Measurements from ENCODE around the gene FBXO9. TPM values are rescaled to one million over a fixed set of nuclear protein-coding genes. Genes with fewer than 3 reads are reported as not detected.

FBXO9 gene
- total RNA-seq, 2 donors from 2014 or later, result 49.7 to 57.9 TPM

- DNase-seq, result no peak
- H3K36me3 ChIP-seq, result no peaks in the 10 kb centered on the region
- no peak overlapping the region for H3K4me3 ChIP-seq
- H3K4me1 ChIP-seq, result no peaks in the 10 kb centered on the region
- no peak for TF ChIP-seq CTCF (IDR thresholded peaks at IDR 0.05)
- no peak overlapping the region for H3K9ac ChIP-seq (ENCODE audit: low read depth in 2 of 2, low read length in 2 of 2)
- H3K27ac ChIP-seq, result no peak overlapping the region
- intact Hi-C loops (cut with DNase I), result no loop called here
- no peaks in the 10 kb centered on the region for H3K27me3 ChIP-seq
- no peaks in the 10 kb centered on the region for H3K9me3 ChIP-seq
Observed at GRCh38 chr6:53124131-53124800, 59.1 kb downstream of the FBXO9 start.

- Histone ChIP-seq H3K27ac (no peak overlapping the region), H3K9me3 (no peaks in the 10 kb centered on the region), H3K4me3 (no peak overlapping the region), H3K27me3 (no peaks in the 10 kb centered on the region), H3K9ac (ENCODE audit: low read depth in 2 of 2, low read length in 2 of 2) (no peak overlapping the region), H3K36me3 (no peaks in the 10 kb centered on the region), H3K4me1 (no peaks in the 10 kb centered on the region)
- no peak for TF ChIP-seq CTCF (IDR thresholded peaks at IDR 0.05)
- DNase-seq, result no peak
- intact Hi-C loops (cut with DNase I), result no loop called here
Observed at GRCh38 chr6:53125276-53125675, 60.1 kb downstream of the FBXO9 start.

GRCh38 chr6:53128842-53129241, 63.6 kb downstream of the FBXO9 start:
- intact Hi-C loops (cut with DNase I), result no loop called here
- H3K9ac ChIP-seq (ENCODE audit: low read depth in 2 of 2, low read length in 2 of 2), result no peak overlapping the region
- H3K9me3 ChIP-seq, result no peaks in the 10 kb centered on the region
- no peak overlapping the region for H3K4me3 ChIP-seq
- no peaks in the 10 kb centered on the region for H3K4me1 ChIP-seq
- no peak for DNase-seq
- no peak overlapping the region for H3K27ac ChIP-seq
- no peak for TF ChIP-seq CTCF (IDR thresholded peaks at IDR 0.05)
- no peaks in the 10 kb centered on the region for H3K27me3 ChIP-seq
- no peaks in the 10 kb centered on the region for H3K36me3 ChIP-seq

- intact Hi-C loops (cut with DNase I), result no loop called here
- no peak overlapping the region for H3K4me3 ChIP-seq
- no peaks in the 10 kb centered on the region for H3K9me3 ChIP-seq
- no peak overlapping the region for H3K9ac ChIP-seq (ENCODE audit: low read depth in 2 of 2, low read length in 2 of 2)
- TF ChIP-seq CTCF (IDR thresholded peaks at IDR 0.05), result no peak
- no peaks in the 10 kb centered on the region for H3K36me3 ChIP-seq
- no peak for DNase-seq
- no peaks in the 10 kb centered on the region for H3K4me1 ChIP-seq
- no peak overlapping the region for H3K27ac ChIP-seq
- H3K27me3 ChIP-seq, result no peaks in the 10 kb centered on the region
Observed at GRCh38 chr6:53130569-53131290, 65.5 kb downstream of the FBXO9 start.

- no peak for DNase-seq
- H3K36me3 ChIP-seq, result no peaks in the 10 kb centered on the region
- no peak overlapping the region for H3K9ac ChIP-seq (ENCODE audit: low read depth in 2 of 2, low read length in 2 of 2)
- no peak for TF ChIP-seq CTCF (IDR thresholded peaks at IDR 0.05)
- H3K9me3 ChIP-seq, result no peaks in the 10 kb centered on the region
- no peaks in the 10 kb centered on the region for H3K27me3 ChIP-seq
- H3K4me1 ChIP-seq, result no peaks in the 10 kb centered on the region
- intact Hi-C loops (cut with DNase I), result no loop called here
- no peak overlapping the region for H3K4me3 ChIP-seq
- no peak overlapping the region for H3K27ac ChIP-seq
Observed at GRCh38 chr6:53133961-53134360, 68.8 kb downstream of the FBXO9 start.

Data from colonic mucosa (tissue), 4 donors.